NCI-H128 (cell line): Measurements from ENCODE around the gene SEPTIN5.

ENCODE experiments used
- DNase-seq: peaks from one replicate; lab custom pipeline; 2025; ENCODE audit not compliant: unreplicated experiment; lab: John Stamatoyannopoulos, UW

Gene SEPTIN5

DNA sequence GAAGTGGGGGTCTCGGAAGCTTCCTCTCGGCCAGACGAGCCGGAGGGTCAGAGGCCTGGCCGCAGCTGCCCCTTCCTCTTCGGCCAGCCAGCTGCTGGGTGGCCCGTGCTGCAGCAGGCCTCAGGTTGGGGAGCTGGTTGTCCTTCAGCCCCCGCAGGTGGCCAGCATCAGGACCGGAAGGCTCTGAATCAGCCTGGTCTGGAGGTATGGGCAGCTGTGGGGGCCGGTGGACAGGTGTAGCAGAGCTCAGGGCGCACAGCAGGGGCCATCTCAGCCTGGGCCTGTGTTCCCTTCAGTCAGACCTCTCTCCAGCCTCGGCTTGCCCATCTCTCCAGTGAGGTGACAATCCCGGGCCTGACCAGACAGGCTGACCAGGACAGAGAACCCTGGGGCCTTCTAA lies 32.4 kb downstream of the SEPTIN5 start:
- no peak for DNase-seq

DNA sequence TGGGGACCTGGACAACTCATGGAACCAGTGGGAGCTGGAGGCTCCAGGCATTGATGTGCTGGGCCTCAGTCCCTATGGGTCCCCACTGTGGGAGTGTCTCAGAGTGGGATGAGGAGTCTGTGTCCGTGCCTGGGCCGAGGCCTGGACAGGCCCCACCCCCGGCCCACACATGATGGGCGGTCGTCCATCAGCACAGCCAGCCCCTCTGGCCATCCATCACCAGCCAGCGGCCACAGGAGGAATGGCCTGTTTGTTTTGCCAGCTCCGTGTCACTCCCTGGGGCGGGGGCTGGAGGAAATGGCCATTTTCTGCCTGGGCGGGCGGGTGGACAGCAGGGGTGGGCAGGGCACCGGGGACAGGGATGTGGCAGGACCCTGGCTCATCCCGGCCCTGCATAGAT lies 33.2 kb downstream of the SEPTIN5 start:
- no peak for DNase-seq

DNA sequence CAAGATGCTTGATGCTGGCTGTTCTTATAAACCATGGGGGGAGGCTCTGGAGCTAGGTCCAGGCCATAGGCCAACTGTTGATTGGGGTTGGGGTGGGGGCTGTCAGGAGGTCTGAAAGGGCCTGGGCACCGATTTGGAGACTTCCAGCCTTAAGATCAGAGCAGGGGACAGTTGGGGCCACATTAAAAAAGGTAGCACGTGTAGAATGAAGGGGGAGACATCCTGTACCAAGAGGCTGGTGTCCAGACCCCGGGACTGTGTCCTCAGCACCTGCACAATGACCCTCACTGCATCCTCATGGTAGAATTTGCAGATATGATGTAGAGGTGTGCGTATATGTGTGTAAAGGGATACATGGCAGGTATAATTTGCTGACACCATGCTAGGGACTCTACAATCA lies 33.8 kb downstream of the SEPTIN5 start:
- DNase-seq: no peak

DNA sequence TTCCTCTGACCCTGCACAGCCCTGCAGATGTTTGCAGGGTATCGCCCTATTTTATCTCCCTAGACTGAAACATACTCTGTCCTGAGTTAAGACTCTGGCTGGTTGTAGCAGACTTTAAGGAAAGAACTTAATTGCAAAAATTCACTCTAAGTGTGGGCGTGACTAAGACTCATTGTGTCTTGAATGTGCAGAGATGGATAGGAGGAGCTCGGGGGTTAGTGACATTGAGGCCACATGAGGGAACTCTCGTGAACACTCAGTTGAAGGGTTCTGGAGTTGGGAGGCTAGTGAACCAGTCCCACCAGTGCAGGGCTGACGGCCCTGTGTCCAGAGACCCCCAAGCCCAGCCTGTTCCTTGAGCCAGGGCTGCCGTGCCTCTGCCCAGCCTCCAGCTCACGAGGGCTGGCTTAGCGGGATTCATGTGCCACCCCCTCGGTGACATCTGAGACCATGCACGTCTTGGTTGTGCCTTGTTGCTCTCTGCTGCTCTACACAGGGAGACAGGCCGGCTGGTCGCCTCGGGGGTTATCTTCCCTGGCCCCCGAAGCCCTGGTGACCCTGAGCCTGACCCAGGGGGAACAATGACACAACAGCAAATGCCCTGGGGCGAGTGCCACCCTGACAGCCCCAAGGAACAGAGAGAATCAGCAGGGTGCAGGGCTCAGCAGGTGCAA lies 34.8 kb downstream of the SEPTIN5 start:
- no peak for DNase-seq

DNA sequence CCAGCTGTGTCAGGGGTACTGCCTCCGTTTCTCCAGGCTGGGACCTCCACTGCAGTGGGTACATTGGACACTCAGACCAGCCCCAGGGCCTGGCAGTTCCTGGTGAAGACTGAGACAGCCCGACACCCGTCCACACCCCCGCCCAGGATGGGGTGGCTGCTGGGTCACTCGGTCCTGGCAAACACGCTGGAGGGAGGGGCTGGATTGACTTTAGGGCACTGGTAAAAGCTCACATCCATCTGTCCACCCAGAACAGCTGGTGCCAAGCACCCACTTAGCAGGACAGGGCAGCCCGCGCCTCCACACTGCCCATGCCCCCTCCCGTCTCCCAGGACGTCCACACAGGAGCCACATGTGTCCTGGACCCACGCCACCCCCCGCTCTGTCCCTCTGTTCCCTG lies 35.6 kb downstream of the SEPTIN5 start:
- DNase-seq: no peak

DNA sequence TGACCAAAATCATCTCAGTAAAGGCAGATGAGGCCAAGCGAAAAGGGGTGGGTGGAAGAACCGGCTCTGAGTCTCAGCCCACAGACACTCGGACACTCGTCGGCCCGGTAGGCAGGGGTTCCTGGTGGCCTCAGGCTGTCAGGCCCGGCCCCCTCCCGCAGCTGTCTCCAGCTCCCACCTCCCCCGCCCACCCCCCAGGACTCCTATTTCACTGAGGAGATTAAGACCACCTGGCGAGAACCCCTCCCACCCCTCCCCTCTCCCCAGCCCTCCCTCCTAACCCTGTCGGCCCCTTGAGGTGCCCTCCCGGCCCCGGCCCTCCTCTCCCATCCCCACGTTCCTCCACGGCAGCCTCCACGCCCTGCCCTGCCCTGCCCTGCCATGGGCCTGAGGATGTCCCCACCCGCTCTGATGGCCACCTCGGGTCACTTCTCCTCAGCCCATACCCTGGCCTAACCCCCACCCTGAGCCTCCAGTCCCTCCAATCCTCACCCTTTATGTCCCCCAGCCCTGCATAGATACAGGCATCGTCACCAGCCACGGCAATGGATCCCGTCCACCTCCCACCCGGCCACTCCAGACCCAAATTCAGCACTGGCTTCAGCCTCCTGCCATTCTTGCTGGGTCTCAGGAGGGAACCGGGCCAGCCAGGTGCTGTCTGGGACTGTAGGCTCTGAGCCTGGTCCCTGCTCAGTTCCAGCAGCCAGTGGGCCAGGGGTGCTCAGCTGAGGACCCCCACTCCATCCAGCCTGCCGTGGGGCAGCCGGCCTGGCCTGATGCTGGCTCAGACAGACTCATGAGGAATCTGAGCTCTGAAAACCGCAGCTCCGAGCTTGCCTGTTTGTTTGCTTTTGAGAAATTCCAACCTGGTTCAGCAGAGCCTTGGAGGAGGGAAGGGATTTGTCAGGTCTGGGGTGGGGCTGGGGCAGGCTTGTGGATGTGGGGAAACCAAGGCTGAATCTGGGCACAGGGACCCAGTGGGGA lies 36.5 kb downstream of the SEPTIN5 start:
- DNase-seq: no peak

DNA sequence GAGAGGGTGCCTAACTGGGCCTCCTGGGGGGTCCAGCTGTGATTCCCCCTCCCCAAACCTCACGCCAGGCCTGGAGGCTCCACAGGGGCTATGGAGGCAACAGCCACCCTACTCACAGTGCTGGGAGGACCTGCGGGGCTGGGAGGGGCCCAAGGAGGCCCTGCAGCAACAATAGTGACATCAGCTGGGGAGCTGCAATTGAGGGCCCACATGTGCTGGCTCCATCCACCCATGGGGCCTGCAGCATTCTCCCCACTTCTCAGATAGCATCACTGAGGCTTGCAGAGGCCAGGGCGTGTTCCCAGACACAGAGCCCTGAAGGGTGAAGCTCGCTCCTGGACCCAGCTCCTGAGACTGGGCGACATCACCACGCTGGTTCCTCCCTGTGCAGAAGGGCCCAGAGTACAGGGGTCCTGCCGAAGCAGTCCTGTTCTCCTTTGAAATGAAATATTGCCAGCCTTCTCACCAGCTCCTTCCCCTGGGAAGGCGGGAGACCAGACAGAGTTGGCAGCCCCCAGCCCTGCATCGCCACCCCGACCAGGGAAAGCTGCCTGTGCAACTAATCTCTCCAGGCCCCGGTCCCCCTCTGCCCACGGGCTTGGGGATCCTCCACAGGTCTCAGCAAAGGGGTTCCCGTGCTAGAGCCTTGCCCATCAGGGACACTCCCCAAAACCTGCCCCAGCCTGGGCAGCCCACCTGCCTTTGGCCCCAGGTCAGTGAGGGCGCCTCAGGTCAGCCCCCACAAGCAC lies 37.4 kb downstream of the SEPTIN5 start:
- no peak for DNase-seq

DNA sequence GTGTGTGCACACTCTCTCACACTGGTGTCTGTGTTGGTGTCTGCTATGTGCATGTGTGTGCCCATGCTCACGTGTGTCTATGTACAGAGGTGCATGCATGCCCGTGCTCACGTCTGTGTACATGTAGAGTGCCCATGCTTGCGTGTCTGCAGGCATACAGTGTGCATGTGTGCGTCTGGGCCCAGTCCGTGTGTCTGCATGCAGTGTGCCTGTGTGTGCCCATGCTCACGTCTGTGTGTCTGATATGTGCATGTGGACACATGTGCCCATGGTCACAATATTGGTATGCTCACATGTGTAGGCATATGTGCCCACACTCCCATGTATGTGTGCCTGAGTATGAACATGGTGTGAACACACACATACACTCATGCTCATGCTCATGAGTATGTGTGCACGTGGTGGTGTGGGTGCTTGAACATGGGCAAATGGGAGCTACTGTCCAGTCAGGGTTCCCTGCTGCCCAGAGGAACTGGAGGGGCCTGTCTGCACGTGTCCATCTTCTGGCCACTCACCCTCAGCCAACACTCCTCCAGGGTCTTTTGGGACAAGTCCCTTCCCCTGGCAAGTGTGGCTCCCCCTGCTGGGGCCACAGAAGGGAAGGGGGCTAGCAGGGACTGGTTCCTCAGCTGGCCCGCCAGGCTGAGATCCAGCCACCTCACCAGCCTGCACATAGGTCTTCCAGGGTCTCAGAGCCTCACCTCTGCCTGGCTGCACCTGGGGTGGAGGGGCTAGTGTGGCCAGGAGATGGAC lies 39.0 kb downstream of the SEPTIN5 start:
- DNase-seq: no peak

DNA sequence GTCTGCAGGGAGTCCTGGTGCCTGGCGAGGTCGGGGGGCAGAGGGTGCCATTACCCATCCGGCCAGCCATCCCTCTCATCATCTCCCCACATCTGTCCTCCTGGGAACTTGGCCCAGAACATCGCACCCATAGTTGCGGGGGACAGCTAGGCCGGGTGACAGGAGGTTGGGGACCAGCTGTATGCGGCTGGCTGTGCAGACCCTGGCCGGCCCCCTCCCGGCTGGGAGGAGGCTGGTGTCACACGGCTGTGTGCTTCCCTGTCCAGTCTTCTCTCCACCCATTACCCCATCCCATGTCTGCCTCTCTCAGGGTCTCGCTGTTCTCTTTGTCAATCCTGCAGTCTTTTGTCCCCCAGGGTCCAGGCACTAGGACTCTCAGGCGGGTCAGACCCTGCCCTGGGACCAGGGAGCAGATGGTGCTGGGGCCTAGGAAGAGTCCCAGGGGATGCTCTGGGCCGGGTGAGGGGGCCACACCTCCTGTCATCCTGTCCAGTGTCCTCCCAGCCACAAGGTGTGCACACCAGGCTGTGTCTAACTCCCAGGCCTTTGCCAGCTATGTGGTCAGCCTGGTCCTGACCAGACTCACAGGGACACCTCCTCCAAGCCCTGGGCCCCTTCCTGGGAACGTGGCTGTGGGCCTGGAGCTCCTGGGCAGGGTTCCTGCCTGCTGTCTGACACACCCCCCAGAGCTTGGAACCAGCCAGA lies 39.8 kb downstream of the SEPTIN5 start:
- no peak for DNase-seq

DNA sequence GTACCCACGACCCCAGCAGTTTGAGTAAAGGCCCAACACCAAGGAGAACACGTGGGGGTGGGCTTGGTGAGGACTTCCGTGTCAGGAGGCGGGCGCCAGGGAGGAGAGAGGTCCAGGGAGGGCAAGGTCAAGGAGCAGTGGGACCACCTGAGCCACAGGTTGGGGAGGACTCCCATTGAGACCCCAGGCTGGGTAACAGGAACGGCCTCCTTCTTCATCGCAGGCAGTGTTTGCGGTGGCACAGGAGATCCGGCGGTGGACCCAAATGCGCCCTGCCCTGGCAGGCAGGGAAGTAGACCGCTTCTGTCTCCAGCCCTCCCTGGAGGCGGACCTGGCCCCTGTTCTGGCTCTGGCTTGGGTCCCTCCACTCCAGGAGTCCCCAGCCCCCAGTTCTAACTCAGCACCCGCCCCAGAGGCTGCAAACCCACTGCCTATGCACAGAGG lies 40.4 kb downstream of the SEPTIN5 start:
- no peak for DNase-seq

DNA sequence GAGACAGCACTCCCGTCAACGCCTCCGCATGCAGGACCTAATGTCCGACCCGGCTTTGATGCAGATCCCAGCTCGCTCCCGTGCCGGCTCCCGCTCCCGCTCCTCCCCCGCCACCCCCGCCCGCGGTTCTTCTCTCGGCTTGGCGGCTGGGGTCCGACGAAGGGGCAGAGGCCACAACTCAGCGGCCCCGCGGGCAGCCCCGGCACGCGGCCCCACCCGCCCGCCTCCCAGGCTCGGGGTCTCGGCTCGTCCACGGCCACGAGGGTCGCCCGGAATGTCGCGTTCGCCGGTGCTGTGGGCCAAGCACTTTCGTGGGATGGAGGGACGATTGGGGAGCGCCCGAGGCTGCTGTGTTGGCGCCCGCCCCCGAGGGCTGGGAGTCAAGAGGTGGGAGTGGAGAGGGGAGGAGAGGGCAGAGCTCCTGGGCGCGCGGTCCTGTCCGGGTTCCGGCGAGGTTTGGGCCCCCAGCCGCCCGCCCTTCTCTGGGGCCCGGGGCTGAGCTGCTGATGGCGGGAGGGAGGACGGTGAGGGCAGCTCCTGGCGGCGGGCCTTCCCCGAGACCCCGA lies 40.9 kb downstream of the SEPTIN5 start:
- DNase-seq: no peak

DNA sequence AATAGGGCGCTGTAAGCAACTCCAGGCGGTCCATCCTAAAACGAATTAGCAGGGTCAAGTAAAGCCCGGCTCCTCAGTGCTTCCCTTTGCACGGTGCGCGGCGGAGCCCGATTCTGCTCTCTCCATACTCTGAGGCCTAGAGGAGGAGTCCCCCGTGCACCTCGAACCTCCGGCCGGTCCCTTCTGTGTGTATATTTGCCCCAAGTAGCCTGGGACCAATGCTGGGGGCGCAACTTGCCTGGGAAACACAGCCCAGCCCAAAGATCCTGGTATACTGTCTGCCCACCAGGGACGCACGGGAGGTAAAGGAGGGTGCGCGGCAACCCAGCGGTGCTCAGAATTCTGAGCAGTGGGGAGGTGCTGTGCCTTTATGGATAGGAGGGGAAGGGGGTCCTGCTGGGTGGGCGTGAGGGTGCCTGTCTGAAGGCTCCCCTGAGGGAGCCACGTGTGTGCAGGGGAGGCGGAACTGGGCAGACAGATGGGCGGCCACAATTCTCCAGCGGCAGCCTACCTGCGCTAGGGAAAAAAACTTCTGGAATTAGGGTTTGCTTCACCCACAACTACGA lies 41.5 kb downstream of the SEPTIN5 start:
- no peak for DNase-seq

DNA sequence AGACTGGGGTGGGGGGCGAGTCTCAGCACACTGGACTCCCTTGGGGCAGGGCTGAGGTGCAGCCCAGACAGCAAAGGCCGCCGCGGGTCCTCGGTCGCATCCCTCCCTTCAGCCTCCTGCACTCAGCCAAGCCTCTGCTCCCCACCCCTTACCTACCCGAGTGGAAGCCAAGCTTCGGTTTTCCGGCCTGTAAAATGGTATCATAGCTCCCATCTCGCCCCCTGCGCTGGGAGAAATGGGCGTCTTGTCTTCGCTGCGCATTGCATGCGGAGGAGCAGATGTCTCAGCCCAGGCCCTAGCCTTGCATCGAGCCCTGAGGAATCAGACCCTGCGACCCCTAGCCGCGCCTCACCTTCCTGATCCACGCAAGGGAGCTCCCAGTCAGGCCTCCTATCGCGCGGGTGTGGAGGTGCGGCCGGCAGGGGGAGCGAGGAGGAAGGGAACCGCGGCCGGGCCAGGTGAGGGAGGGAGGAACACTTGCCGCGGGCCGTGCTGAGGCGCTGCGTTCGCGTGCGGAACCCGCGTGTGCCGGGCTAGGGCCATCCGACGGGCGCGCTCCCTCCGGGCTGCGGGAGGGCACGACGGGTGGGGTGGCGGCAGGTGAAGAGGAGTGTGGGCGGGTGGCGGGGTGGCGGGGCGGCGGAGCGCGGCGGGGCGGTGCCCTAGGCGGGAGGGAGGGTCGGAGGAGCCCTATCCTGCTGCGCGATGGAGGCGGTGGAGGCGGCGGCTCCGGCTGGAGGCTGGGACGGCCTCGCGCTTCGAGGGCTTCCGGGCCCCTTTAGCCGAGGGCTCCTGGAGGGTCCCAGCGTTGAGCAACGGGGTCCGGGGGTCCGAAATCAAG lies 42.2 kb downstream of the SEPTIN5 start:
- no peak for DNase-seq

DNA sequence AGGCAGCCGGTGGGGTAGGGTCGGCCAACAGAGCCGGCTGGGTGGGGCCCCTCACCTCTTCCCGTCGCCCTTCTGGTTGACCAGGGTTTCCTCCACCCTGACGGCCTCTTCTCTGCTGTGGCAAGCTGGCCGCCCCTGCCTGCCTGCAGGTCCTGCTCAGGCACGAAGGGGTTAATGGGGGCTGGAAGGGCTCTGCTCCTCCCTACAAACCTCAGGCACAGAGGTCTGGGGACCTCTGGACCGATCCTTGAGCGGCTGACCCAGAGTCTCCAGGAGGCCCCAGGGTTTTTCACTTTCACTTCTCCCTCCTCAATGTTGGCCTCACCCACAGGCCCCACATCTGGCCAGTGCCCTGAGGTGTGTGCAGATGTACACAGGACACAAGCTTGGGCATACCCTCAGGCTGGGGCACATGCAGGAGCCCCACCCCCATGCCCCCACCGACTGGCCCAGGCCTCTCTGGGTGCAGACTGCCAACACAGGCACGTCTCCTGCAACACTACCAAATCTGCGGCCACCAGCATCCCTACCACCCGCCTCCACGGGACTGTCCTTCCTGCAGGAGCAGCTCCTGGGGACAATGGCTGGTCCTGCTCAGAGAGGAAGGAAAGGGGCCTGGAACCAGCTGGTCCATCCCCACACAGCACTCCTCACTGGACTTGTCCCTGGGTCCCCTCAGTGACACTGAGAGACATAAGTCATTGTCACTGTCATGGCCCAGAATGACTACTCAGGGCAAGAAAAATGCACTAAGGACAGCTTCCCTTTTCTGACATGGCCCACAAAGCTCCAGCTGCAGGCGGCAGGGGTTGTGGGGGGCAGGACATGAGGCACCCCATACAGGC lies 43.1 kb downstream of the SEPTIN5 start:
- DNase-seq: no peak

DNA sequence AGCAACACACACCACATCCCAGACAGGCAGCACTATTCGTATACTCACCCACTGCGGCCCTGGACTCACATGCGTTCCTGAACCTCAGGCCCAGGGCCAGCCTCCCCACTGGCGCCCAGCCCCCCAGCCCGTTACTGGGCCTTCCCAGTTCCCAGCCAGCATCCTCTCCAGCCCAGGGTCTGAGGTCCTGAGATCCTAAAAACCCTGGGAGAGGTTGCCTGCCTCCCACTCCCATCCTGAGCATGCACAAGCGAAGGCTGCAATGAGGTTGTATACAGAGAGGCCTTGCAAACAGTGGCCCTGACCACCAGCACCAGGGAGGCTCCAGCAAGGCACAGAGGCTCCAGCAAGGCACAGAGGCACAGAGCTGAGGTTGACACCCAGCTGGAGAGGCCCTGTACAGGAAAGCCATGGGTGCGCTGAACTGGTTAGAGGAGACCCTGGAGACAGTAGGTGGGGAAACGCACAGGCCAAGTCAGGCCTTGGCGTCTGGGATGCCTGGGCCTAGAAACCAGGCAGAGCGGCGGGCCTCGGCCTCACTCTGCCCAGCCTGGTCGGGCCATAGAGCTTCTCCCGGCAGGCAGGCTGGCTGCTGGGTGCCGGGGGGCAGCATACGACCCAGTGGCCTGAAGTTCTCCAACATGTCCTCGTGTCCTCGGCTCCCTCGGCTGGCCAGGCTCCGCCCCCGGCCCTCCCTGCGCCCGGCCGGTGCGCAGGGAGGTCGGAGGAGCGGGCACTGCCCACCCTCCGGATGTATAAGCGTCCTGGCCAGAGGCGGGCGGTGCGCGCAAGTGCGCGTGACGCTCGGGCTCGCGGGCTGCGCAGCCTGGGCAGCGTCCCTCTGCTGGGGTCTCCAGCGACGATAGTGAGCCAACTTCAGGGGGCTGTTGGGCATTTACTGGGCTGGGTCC lies 43.9 kb downstream of the SEPTIN5 start:
- no peak for DNase-seq

DNA sequence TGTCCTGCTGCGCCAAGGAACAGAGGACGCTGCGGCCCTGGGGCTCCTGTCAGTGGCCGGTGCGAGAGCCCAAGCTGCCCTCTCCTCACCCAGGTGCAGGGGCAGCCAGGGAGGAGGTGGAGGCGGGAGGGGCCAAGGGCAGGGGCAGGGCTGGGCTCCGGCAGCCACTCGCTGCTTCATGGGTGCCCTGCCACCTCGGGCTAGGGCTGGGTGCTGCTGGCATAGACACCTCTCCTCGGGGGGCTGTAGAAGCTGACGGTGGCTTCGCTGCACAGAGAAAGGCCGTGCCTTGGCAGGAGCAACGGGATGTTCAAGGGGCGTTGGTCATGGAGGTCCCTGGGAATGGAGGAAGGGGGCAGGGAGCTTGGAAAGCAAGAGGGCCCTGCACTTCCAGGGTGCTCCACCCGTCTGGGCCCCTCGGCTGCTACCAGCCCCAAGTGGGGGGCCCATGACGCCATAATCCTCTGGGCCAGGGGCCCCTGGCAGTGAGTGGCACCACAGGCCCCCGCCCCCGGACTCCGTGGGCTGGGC lies 44.7 kb downstream of the SEPTIN5 start:
- no peak for DNase-seq
